Measurements from ENCODE around the gene PRPS2. TPM values are rescaled to one million over a fixed set of nuclear protein-coding genes. Genes with fewer than 3 reads are reported as not detected.

PRPS2 gene
- total and polyA plus RNA-seq, 2 donors (not counting 3 experiments of a cell fraction or from before 2014, with no cell fraction given), result 15.9 to 36.7 TPM

- Histone ChIP-seq H3K9ac (replicated peaks; ENCODE audit: extremely low read depth, insufficient read depth, low read length) (no peak overlapping the region), H3K4me1 (ENCODE audit: control insufficient read depth, extremely low read depth, insufficient read depth, low read length) (no peaks in the 10 kb centered on the region), H3K27ac (ENCODE audit: insufficient read depth, low read depth, low read length) (no peak overlapping the region), H2AFZ (ENCODE audit: low read depth, low read length) (no peak overlapping the region), H3K27me3 (ENCODE audit: control insufficient read depth in 2 of 2, insufficient read depth in 2 of 2, low read length in 2 of 2) (peaks cover 0 to 2% of the 10 kb centered on the region in 2 experiments), H3K36me3 (ENCODE audit: control insufficient read depth in 2 of 2, extremely low read depth in 1 of 2, insufficient read depth in 2 of 2, low read length in 2 of 2) (no peaks in the 10 kb centered on the region), H3K4me2 (ENCODE audit: insufficient read depth, low read length) (no peak overlapping the region), H3K9me1 (replicated peaks; ENCODE audit: control insufficient read depth, extremely low read depth, insufficient read depth, low read length) (no peaks in the 10 kb centered on the region), H4K20me1 (replicated peaks; ENCODE audit: control insufficient read depth, extremely low read depth, insufficient read depth, low read length) (no peaks in the 10 kb centered on the region), H3K79me2 (ENCODE audit: control insufficient read depth, insufficient read depth, low read length) (no peaks in the 10 kb centered on the region), H3K4me3 (replicated peaks in 1 of 3; ENCODE audit: insufficient read depth in 1 of 3, low read depth in 1 of 3, low read length in 3 of 3) (no peak overlapping the region), H3K9me3 (replicated peaks; ENCODE audit: control insufficient read depth, insufficient read depth, low read length) (no peaks in the 10 kb centered on the region)
- CTCF ChIA-PET, result interaction anchor here (1.6 kb wide), 1 partner anchor 29 kb away, joined by 4 read pairs; no protein-coding TSS in a partner anchor
- DNase-seq (ENCODE audit: low read depth, low spot score) (no peak), FAIRE-seq (no peak)
- POLR2A ChIA-PET, result no interaction called here
- dilution Hi-C loops (cut with MboI; ENCODE audit: extremely low pct_ligation_motif_present, low sequenced_read_pairs), result no loop called here
- intact Hi-C loops (cut with micrococcal nuclease), result no loop called here
- TF ChIP-seq JUN (IDR thresholded peaks at IDR 0.05; ENCODE audit: borderline replicate concordance, insufficient read depth, insufficient read length, low read depth), result no peak
- TF ChIP-seq GATA2 (IDR thresholded peaks at IDR 0.05; ENCODE audit: insufficient read depth, insufficient read length, low read depth, low read length), result no peak
- no peak for TF ChIP-seq POLR2A (IDR thresholded peaks at IDR 0.05; ENCODE audit: low read depth, low read length)
- no peak for TF ChIP-seq MYC (IDR thresholded peaks at IDR 0.05; ENCODE audit: low read depth, low read length)
- TF ChIP-seq EZH2 (IDR thresholded peaks at IDR 0.05; ENCODE audit: borderline replicate concordance, low read depth, low read length, severe bottlenecking), result no peak
- no peak for TF ChIP-seq FOS (IDR thresholded peaks at IDR 0.05; ENCODE audit: borderline replicate concordance, insufficient read depth, low read length)
- TF ChIP-seq MAX (IDR thresholded peaks at IDR 0.05; ENCODE audit: insufficient read depth, insufficient read length), result no peak
- TF ChIP-seq CTCF (IDR thresholded peaks at IDR 0.05; ENCODE audit: extremely low read depth in 1 of 2, insufficient read depth in 1 of 2, low read depth in 1 of 2, low read length in 2 of 2), result no peak
- no peak for TF ChIP-seq POLR2AphosphoS5 (IDR thresholded peaks at IDR 0.05; ENCODE audit: insufficient read depth, low read depth, low read length)
- no TSS peak for BruUV-seq (replicated peaks)
Observed at GRCh38 chrX:12843668-12844279, 52.6 kb downstream of the PRPS2 start.

Measured in endothelial cell of umbilical vein (primary cell).